ENCODE results near the gene ATXN1. TPM values are rescaled to one million over a fixed set of nuclear protein-coding genes. Genes with fewer than 3 reads are reported as not detected.

ATXN1 gene
- total RNA-seq, 4 donors from 2014 or later = 26.4 to 46.4 (median 36.1) TPM

GRCh38 chr6:16749516-16750485 is 11.5 kb downstream of the ATXN1 start:
- ATAC-seq (ENCODE audit: low FRiP score) (no peak), DNase-seq (ENCODE audit: low spot score) (no peak)
- no peak for TF ChIP-seq CTCF (IDR thresholded peaks at IDR 0.05)

GRCh38 chr6:16748025-16748319 is 13.3 kb downstream of the ATXN1 start:
- no peak for ATAC-seq (ENCODE audit: low FRiP score)

GRCh38 chr6:16747232-16748024 is 13.8 kb downstream of the ATXN1 start:
- no peak for TF ChIP-seq CTCF (IDR thresholded peaks at IDR 0.05)
- DNase-seq (ENCODE audit: low spot score) (no peak), ATAC-seq (ENCODE audit: low FRiP score) (peak; percentile 83)

More at GRCh38 chr6:16748025-16748319, 13.3 kb downstream of the ATXN1 start:
- DNase-seq (ENCODE audit: low spot score) = no peak
- TF ChIP-seq CTCF (IDR thresholded peaks at IDR 0.05) = no peak

- no peak for ATAC-seq (ENCODE audit: low FRiP score)
- no peak for DNase-seq (ENCODE audit: low spot score)
- no peak for TF ChIP-seq CTCF (IDR thresholded peaks at IDR 0.05)
Measured at GRCh38 chr6:16746812-16747211, 14.4 kb downstream of the ATXN1 start.

- no peak for TF ChIP-seq CTCF (IDR thresholded peaks at IDR 0.05)
- DNase-seq (ENCODE audit: low spot score) = no peak
- ATAC-seq (ENCODE audit: low FRiP score) = no peak
Measured at GRCh38 chr6:16746401-16746800, 14.9 kb downstream of the ATXN1 start.

GRCh38 chr6:16743664-16744210 is 17.5 kb downstream of the ATXN1 start:
- ATAC-seq (ENCODE audit: low FRiP score) = no peak
- TF ChIP-seq CTCF (IDR thresholded peaks at IDR 0.05) = no peak

More at GRCh38 chr6:16743664-16744210, 17.5 kb downstream of the ATXN1 start:
- no peak for DNase-seq (ENCODE audit: low spot score)
